Hypothalamus (tissue), 51 donors: ENCODE measurements around the gene ADGRF1.
"Not testable (repeated sequence)": the region's sequence is repeated elsewhere in the genome, so short reads cannot be mapped to it uniquely, and the experiment has no call there.

Experiments
- DNase-seq, 51 donors: peaks; one replicate each; lab custom pipeline; 2025; lab: John Stamatoyannopoulos, UW

ADGRF1 gene

GRCh38 chr6:47062346-47062745 lies 20.2 kb upstream of the ADGRF1 start:
- no peak for DNase-seq

- peak in 25 of 51 donors; percentile 11 to 69 (median 32) for DNase-seq
Observed at GRCh38 chr6:47061309-47062300, 19.5 kb upstream of the ADGRF1 start.

GRCh38 chr6:47059216-47059885 lies 17.2 kb upstream of the ADGRF1 start:
- no peak for DNase-seq

GRCh38 chr6:47057830-47058540 lies 15.9 kb upstream of the ADGRF1 start:
- DNase-seq = no peak

GRCh38 chr6:47056832-47057231 lies 14.7 kb upstream of the ADGRF1 start:
- DNase-seq = no peak

- not testable (repeated sequence) for DNase-seq
Observed at GRCh38 chr6:47054302-47054701, 12.2 kb upstream of the ADGRF1 start.

- DNase-seq = no peak
Observed at GRCh38 chr6:47048638-47049037, 6.5 kb upstream of the ADGRF1 start.

GRCh38 chr6:47047479-47048407 lies 5.6 kb upstream of the ADGRF1 start:
- peak in 19 of 51 donors; percentile 0 to 65 (median 14) for DNase-seq

GRCh38 chr6:47047097-47047478 lies 5.0 kb upstream of the ADGRF1 start:
- DNase-seq = no peak

- DNase-seq = no peak
Observed at GRCh38 chr6:47044397-47044796, 2.3 kb upstream of the ADGRF1 start.

GRCh38 chr6:47043286-47043685 lies 1.2 kb upstream of the ADGRF1 start:
- DNase-seq = no peak

GRCh38 chr6:47041741-47042140 lies 391 bp downstream of the ADGRF1 start:
- DNase-seq = no peak

- peak in 1 of 51 donors; percentile 3 for DNase-seq
Observed at GRCh38 chr6:47034926-47035325, 7.2 kb downstream of the ADGRF1 start.

GRCh38 chr6:47034421-47034820 lies 7.7 kb downstream of the ADGRF1 start:
- peak in 1 of 51 donors; percentile 17 for DNase-seq

- DNase-seq = no peak
Observed at GRCh38 chr6:47032974-47033765, 9.0 kb downstream of the ADGRF1 start.

GRCh38 chr6:47031656-47032055 lies 10.5 kb downstream of the ADGRF1 start:
- no peak for DNase-seq

GRCh38 chr6:47029865-47030561 lies 12.1 kb downstream of the ADGRF1 start:
- no peak for DNase-seq

- DNase-seq = no peak
Observed at GRCh38 chr6:47028835-47029360, 13.2 kb downstream of the ADGRF1 start.
